Body of pancreas (tissue), 4 donors: ENCODE measurements around the gene SERPINA12.

Source experiments
- POLR2A ChIP-seq, 3 donors: fragments of 450-650 bp; IDR thresholded peaks; one replicate each; pipeline ENCODE4 v1.6.1; 2016; ENCODE audit warnings: antibody characterized with exemption in 3 of 3, mild to moderate bottlenecking in 2 of 3
- TF ChIP-seq, protein P1 (sequence below), 7 experiments: fragments of 450-650 bp in 4 of 7; fragments of 200-600 bp in 3 of 7; sonication (generic) in 3 of 7; IDR thresholded peaks; one replicate each; pipeline ENCODE4 v1.5.1; 2016 to 2019; ENCODE audit warnings: antibody characterized with exemption in 7 of 7

DNA sequence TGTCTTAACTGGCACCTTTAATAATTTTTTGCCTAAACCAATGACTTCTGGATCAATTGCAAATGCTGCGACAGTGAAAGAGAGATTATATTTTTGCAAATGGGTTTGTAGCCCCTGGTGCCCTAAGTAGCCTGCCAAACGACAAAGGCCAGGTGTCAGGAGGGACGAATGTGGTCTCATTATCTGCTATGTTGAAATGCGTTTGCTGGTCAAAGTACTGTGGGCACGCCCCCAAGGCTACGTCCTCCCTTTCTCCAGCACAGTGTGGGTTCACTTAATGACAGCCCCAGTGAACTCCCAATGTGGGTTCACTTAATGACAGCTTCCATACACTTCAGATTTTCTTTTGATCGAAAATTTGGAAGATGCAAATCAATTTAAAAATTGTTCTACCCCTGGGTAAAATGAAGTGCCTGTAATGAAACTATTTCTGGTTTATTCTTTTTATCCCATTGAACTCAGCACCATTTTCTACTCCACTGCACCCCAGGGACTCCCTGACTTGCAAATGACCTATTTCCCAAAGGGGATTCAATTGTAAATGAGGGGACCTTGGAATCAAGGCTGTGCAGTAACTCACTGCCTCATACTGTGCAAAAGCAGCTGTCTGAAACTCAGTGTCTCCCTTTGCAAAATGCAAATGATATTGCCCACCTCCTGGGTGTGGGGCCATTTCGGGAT, 58.0 kb downstream of the SERPINA12 start:
- TF ChIP-seq, protein P1, sequence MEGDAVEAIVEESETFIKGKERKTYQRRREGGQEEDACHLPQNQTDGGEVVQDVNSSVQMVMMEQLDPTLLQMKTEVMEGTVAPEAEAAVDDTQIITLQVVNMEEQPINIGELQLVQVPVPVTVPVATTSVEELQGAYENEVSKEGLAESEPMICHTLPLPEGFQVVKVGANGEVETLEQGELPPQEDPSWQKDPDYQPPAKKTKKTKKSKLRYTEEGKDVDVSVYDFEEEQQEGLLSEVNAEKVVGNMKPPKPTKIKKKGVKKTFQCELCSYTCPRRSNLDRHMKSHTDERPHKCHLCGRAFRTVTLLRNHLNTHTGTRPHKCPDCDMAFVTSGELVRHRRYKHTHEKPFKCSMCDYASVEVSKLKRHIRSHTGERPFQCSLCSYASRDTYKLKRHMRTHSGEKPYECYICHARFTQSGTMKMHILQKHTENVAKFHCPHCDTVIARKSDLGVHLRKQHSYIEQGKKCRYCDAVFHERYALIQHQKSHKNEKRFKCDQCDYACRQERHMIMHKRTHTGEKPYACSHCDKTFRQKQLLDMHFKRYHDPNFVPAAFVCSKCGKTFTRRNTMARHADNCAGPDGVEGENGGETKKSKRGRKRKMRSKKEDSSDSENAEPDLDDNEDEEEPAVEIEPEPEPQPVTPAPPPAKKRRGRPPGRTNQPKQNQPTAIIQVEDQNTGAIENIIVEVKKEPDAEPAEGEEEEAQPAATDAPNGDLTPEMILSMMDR (IDR thresholded peaks at IDR 0.05), result no peak
- TF ChIP-seq POLR2A (IDR thresholded peaks at IDR 0.05), result no peak
